HG03159 (cell line): ENCODE results near the gene MRPS15.

Experiments used
- ATAC-seq: cut with Tn5 transposase; IDR thresholded peaks from one replicate; pipeline ENCODE4 v1.9.1; 2021; ENCODE audit warnings: mild to moderate bottlenecking, moderate library complexity; ENCODE audit not compliant: unreplicated experiment

MRPS15 gene

GRCh38 chr1:36432616-36433015 is 31.6 kb downstream of the MRPS15 start:
- ATAC-seq: no peak

- no peak for ATAC-seq
These were observed 38.4 kb downstream of the MRPS15 start for GRCh38 chr1:36425791-36426190.

- no peak for ATAC-seq
These were observed 42.5 kb downstream of the MRPS15 start for GRCh38 chr1:36421649-36422048.

GRCh38 chr1:36420836-36421317 is 43.3 kb downstream of the MRPS15 start:
- ATAC-seq: no peak

- ATAC-seq: no peak
These were observed 43.8 kb downstream of the MRPS15 start for GRCh38 chr1:36420409-36420808.

- no peak for ATAC-seq
These were observed 44.6 kb downstream of the MRPS15 start for GRCh38 chr1:36419569-36419968.

GRCh38 chr1:36419140-36419539 is 45.0 kb downstream of the MRPS15 start:
- no peak for ATAC-seq

- ATAC-seq: no peak
These were observed 46.3 kb downstream of the MRPS15 start for GRCh38 chr1:36417931-36418330.

GRCh38 chr1:36415661-36416326 is 48.4 kb downstream of the MRPS15 start:
- ATAC-seq: no peak

GRCh38 chr1:36414384-36414783 is 49.8 kb downstream of the MRPS15 start:
- ATAC-seq: no peak

- no peak for ATAC-seq
These were observed 52.2 kb downstream of the MRPS15 start for GRCh38 chr1:36411674-36412648.

- ATAC-seq: no peak
These were observed 55.7 kb downstream of the MRPS15 start for GRCh38 chr1:36408479-36408878.

- ATAC-seq: no peak
These were observed 57.7 kb downstream of the MRPS15 start for GRCh38 chr1:36406440-36406839.
